Lung (tissue), 12 donors: ENCODE results near the gene LCN10. TPM values are rescaled to one million over a fixed set of nuclear protein-coding genes. Genes with fewer than 3 reads are reported as not detected.

Experiments
- ATAC-seq: fragments of 200-7000 bp; cut with Tn5 transposase; one replicate; pipeline ENCODE4 v1.9.1; 2020; ENCODE audit warnings: moderate number of reproducible peaks; ENCODE audit not compliant: insufficient read depth, low FRiP score
- DNase-seq, 3 donors: peaks; one replicate each; pipeline ENCODE4 v3.0.0-alpha.2; 2013 to 2017
- H3K27ac ChIP-seq, 2 donors: one replicate each; pipeline ENCODE4 v1.5.1; 2013; ENCODE audit warnings: mild to moderate bottlenecking in 2 of 2, moderate library complexity in 2 of 2, control low read depth in 1 of 2, inconsistent platforms in 1 of 2, low read depth in 1 of 2, low read length in 1 of 2
- H3K27me3 ChIP-seq, 3 donors: one replicate each; pipeline ENCODE4 v1.5.1; 2013; ENCODE audit warnings: low read length in 2 of 3; ENCODE audit not compliant: control insufficient read depth in 3 of 3, insufficient read depth in 3 of 3
- H3K36me3 ChIP-seq, 4 donors: one replicate each; pipeline ENCODE4 v1.5.1; 2013; ENCODE audit warnings: low read length in 4 of 4, mild to moderate bottlenecking in 1 of 4, moderate library complexity in 1 of 4; ENCODE audit not compliant: control insufficient read depth in 4 of 4, insufficient read depth in 4 of 4
- H3K4me1 ChIP-seq, 5 donors: one replicate each; pipeline ENCODE4 v1.5.1; 2013; ENCODE audit warnings: low read length in 5 of 5, mild to moderate bottlenecking in 2 of 5, moderate library complexity in 1 of 5; ENCODE audit not compliant: control insufficient read depth in 5 of 5, insufficient read depth in 5 of 5
- H3K4me3 ChIP-seq: one replicate; pipeline ENCODE4 v1.5.1; 2013; ENCODE audit warnings: mild to moderate bottlenecking, control low read depth, moderate library complexity
- H3K9ac ChIP-seq, 2 donors: one replicate each; pipeline ENCODE4 v1.5.1; 2013; ENCODE audit warnings: low read length in 2 of 2, control low read depth in 1 of 2; ENCODE audit not compliant: insufficient read depth in 1 of 2
- H3K9me3 ChIP-seq, 4 donors: one replicate each; pipeline ENCODE4 v1.5.1; 2013; ENCODE audit warnings: low read length in 3 of 4, mild to moderate bottlenecking in 1 of 4, moderate library complexity in 1 of 4; ENCODE audit not compliant: control insufficient read depth in 4 of 4, insufficient read depth in 3 of 4
- WGBS, 2 donors: extraction: QIAGEN DNeasy Blood & Tissue Kit; methylation state at CpG; one replicate each; pipeline ENCODE4 v1.1.7; 2013; 5-methylcytosine and 5-hydroxymethylcytosine counted together
- polyA plus RNA-seq, 2 donors: library from polyadenylated mRNA; stranded (reverse); fragments of 200-250 nt; gene quantifications; one replicate each; pipeline ENCODE4 v1.2.1, GENCODE V29; 2013
- total RNA-seq, 2 donors: library from RNA; depleted of rRNA in 1 of 2; stranded (reverse); fragments of >200 nt in 1 of 2; gene quantifications; one replicate each; pipeline ENCODE4 v1.2.1, GENCODE V29; 2014 to 2021
- TF ChIP-seq, protein P1 (sequence below): IDR thresholded peaks from 2 replicates; pipeline ENCODE4 v1.5.1; 2012; ENCODE audit warnings: mild to moderate bottlenecking; ENCODE audit errors: control extremely low read depth, extremely low read depth
- donor health status: control.
- donor health status: control.
- donor health status: Bipolar disorder and iron deficiency.
- donor health status: healthy.
- donor health status: DM: yes; HTN: yes; CAD: no.

The LCN10 gene
- total and polyA plus RNA-seq, 4 donors, result 0.72 to 6.4 (median 4.7) TPM; not detected in 1

DNA sequence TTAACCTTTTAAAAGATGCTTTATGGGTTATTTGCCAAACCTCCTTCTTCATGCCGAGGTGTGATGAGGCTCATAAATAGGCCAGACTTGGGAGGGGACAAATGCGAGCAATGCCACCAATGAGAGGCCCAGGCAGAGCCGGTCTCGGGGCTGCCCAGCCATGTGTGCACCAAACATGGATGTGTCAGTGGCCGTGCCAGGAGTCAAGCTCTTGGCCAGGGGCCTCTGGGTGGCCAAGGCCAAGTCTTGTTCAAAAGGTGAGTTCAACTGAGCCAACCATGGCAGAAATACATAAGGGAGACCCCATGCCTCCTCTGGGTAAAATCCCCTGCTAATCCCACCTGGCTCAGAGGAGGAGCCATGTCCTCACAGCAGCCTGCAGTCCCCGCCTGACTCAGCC, 32.5 kb upstream of the LCN10 start:
- H3K27ac ChIP-seq, result no peak overlapping the region
- no peak overlapping the region for H3K9ac ChIP-seq
- H3K36me3 ChIP-seq, result no peaks in the 10 kb centered on the region
- no peaks in the 10 kb centered on the region for H3K27me3 ChIP-seq
- H3K4me1 ChIP-seq, result peaks cover 0 to 2% (median 0%) of the 10 kb centered on the region in 5 donors
- WGBS, 2 donors, result 81 to 93% methylated on average over 6 of the region's 6 CpGs
- H3K9me3 ChIP-seq, result peaks cover 0 to 7% (median 2%) of the 10 kb centered on the region in 4 donors
- DNase-seq (no peak), ATAC-seq (no peak)
- no peak overlapping the region for H3K4me3 ChIP-seq
- TF ChIP-seq, protein P1, sequence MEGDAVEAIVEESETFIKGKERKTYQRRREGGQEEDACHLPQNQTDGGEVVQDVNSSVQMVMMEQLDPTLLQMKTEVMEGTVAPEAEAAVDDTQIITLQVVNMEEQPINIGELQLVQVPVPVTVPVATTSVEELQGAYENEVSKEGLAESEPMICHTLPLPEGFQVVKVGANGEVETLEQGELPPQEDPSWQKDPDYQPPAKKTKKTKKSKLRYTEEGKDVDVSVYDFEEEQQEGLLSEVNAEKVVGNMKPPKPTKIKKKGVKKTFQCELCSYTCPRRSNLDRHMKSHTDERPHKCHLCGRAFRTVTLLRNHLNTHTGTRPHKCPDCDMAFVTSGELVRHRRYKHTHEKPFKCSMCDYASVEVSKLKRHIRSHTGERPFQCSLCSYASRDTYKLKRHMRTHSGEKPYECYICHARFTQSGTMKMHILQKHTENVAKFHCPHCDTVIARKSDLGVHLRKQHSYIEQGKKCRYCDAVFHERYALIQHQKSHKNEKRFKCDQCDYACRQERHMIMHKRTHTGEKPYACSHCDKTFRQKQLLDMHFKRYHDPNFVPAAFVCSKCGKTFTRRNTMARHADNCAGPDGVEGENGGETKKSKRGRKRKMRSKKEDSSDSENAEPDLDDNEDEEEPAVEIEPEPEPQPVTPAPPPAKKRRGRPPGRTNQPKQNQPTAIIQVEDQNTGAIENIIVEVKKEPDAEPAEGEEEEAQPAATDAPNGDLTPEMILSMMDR, result no peak

DNA sequence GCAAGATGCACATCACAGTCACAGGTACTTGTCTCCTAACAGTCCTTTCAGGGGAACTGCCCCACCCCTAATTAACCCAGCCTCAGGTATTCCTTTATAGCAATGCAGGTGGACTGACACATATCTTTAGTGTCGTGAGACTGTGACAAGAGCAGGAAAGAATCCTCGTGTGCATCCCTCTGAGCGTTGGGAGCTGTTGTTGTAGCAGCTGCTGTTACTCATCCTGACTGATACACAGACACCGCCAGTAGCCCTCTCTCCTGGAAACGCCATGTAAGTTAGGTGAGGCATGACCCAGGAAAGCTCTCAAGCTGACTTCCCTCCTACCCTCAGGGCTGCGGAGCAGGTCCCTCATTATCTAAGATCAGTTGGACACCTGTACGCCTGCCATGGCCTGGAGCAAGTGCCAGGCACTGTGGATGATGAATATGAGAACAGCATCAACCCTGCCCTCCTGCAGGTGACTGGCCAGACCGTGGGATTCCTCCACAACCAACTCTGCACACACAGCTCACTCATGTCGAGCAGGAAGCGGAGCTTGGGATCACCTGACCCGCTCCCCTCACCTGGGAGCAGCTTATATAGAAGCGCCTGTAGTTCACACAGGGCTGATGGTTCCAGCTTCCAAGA, 31.8 kb upstream of the LCN10 start:
- no peak overlapping the region for H3K9ac ChIP-seq
- DNase-seq, result no peak
- TF ChIP-seq, protein P1, result no peak
- H3K4me1 ChIP-seq, result peaks cover 0 to 2% (median 0%) of the 10 kb centered on the region in 5 donors
- no peak overlapping the region for H3K27ac ChIP-seq
- WGBS, 2 donors, result 90 to 91% methylated on average over 12 of the region's 12 CpGs
- H3K36me3 ChIP-seq, result no peaks in the 10 kb centered on the region
- ATAC-seq, result no peak
- H3K4me3 ChIP-seq, result no peak overlapping the region
- H3K27me3 ChIP-seq, result no peaks in the 10 kb centered on the region
- H3K9me3 ChIP-seq, result peaks cover 0 to 7% (median 2%) of the 10 kb centered on the region in 4 donors

DNA sequence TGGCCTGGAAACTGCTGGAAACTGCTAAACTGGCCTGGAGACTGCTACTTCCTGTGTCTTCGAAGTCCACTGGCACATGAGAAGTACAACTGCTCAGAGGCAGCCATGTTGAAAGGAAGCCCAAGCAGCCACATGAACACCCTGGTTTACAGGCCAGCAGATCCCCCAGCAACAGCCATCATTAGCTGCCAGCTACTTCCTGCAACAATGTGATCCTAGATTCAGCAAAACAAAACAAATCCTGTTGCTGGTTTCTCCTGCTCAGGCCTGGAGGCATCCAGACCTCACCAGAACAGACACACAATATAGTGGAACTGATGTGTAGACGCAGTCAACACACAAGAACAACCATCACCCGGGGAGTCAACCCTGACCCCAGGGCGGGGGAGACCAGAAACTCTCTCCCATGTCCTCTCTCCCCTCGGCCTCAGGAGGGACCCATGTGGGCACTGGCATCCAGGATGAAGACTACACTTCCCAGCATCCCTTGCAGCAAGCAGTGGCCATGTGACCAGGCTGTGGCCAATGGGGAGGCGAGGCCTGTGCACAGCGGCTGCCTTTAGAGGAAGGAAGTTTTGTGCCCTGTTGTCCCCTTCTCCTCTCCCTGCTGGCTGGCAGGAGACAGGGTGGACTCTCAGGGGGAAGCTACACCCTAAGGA, 30.8 kb upstream of the LCN10 start:
- Histone ChIP-seq H3K27ac (no peak overlapping the region), H3K9me3 (peaks cover 0 to 7% (median 2%) of the 10 kb centered on the region in 4 donors), H3K4me3 (no peak overlapping the region), H3K27me3 (no peaks in the 10 kb centered on the region), H3K36me3 (no peaks in the 10 kb centered on the region), H3K9ac (no peak overlapping the region), H3K4me1 (peaks cover 0 to 2% (median 0%) of the 10 kb centered on the region in 5 donors)
- DNase-seq, result no peak
- 76 to 78% methylated on average over 7 of the region's 7 CpGs for WGBS, 2 donors
- ATAC-seq, result no peak
- TF ChIP-seq, protein P1, result no peak
